GM18505 (cell line): ENCODE measurements around the gene RBM38.

Experiments
- ATAC-seq: cut with Tn5 transposase; IDR thresholded peaks from one replicate; pipeline ENCODE4 v1.9.1; 2021; ENCODE audit not compliant: unreplicated experiment
- POLR2A ChIP-seq: IDR thresholded peaks from 4 replicates; pipeline ENCODE4 v1.6.1; 2011; ENCODE audit warnings: borderline replicate concordance; ENCODE audit not compliant: insufficient read depth, insufficient read length; ENCODE audit errors: extremely low read depth

Gene RBM38

GRCh38 chr20:57389695-57390603, 1.2 kb upstream of the RBM38 start:
- ATAC-seq, result no peak
- peak; percentile 69 for TF ChIP-seq POLR2A

DNA sequence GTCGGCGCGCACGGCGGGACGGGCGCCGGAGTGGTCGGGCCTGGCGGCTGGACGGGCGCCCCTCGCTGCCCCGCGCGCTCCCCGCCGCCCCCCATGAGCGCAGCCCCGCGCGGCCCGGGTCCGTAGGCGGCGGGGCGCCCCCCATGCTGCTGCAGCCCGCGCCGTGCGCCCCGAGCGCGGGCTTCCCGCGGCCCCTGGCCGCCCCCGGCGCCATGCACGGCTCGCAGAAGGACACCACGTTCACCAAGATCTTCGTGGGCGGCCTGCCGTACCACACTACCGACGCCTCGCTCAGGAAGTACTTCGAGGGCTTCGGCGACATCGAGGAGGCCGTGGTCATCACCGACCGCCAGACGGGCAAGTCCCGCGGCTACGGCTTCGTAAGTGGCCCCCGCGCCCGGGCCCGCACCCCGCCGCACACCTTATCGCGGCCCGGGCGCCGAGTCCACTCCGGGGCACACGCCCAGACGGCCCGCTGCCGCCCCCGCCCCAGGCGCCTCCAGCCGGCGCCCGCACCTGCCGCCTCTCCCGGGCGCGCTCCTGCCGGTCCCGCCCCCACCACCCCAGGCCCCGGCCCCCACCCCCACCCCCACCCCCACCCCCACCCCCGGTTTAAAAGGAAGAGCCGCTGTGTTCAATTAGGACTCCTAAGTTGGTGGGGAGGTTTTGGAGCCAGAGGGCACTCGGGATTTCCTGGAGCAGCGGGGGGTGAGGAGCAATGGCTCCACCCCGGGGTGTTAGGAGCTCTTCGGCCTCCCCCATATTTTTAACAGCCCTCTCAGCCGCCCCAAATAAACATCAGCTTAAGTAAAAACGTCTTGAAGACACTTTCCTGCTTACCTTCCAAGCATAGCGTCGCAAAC, 474 bp downstream of the RBM38 start:
- TF ChIP-seq POLR2A, result peak; percentile 87
- ATAC-seq, result peak; percentile 6

DNA sequence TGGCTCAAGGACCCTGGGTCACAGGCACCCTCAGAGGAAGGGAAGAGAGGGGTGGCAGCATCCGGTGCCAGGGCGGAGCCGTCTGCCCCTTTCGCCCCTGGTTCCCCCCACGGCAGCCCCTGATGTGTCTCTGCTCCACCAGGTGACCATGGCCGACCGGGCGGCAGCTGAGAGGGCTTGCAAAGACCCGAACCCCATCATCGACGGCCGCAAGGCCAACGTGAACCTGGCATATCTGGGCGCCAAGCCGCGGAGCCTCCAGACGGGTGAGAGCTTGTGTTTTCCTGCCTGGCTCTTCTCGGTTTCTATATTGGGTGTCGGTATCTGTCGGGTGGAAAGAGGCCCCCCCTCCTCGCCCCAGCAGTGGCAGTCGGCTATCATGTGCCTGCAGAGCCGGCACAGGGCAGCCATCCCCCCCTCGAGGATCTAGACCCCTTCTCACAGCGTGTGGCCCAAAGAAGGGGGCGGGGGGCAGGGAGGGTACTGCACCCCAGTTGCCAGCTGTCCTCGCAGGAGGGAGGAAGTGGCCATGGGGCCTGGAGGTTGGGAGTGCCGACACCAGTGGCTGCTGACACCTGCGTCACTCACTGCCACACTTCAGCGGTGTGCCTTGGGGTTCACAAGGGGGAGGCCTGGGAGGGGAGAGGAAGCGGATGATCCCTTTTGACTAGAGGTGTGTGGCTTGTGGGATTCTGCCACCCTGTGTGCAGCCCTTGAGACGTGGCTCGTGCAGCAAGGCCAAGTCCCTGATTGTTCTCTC, 1.5 kb downstream of the RBM38 start:
- ATAC-seq, result no peak
- TF ChIP-seq POLR2A, result no peak

DNA sequence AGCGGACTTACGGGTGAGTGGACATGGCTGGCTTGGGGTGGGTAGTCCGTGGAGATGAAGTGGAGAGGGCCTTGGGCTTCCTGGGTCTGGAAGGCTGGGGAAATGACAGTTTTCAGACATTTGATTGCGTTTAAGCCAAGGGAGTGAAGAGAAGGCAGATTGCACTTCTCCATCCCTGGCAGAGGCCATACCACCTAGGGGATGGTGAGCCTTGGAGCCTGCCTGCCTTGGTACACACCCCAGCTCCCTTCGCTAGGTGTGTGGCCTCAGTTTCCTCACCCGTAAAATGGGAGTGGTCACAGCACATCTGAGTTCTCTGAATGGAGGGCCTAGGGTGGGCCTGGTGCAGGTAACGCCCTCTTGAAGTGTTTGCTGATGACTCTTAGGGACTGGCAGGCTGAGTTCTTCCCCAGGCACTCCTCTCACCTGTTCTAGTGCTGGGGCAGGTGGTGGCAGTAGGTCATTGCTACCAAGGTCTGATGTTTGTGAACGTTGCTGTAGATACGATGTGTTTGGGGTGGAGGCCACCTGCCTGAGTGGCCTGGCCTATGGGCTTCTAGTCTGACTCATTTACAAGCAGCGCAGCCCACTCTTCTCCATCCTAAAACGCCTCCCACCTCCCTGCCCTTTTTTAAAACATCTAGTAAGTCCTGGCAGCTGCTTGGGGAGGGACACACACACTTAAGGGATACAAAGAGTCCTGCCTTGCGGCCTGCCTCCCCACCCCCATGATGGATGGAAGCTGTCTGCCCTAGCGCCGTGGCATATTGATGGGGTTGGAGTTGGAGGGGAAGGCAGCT, 2.3 kb downstream of the RBM38 start:
- no peak for TF ChIP-seq POLR2A
- ATAC-seq, result no peak

DNA sequence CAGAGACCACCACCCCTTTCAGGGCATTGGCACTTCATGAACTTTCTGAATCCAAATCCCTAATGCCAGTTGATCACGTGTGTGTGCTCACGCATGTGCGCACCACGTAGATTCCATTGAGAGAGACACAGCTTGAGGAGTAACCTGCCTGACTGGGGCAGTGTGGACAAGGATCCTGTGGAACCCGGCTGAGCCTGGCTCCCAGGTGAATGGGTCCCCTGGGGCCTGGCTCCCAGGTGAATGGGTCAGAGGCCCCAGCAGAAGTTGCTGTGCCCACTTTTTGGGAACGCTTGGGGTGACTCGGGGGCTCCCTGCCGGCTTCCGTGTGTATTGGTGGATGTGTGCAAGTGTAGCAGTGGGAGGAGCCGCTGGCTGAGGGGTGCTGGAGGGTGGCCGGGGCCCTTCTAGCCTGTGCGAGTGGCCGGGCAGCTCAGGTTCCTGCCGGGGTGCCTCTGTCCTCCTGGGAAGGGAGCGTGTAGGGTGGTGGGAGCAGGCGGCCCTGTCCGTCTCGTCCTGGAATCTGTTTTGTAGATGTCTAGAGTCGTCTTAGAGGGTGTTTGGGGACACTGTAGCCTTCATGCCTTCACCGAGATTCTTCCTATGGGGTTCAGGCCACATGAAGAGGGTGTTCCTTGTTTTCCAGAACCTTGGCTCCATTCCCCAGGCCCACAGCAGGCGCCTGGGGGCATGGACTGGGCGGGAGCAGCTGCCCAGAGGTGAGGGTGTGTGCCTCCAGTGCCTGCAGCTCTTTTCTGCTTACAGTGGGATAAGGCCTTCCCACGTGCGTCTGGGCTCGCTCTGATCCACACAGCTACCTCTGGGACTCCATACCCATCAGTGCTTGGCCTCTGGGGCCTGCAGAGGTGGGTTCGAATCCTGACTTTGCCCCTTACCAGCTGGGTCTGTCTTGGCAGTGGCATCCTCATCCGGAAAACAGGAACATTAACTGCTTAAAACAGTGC, 3.2 kb downstream of the RBM38 start:
- no peak for TF ChIP-seq POLR2A
- ATAC-seq, result no peak

DNA sequence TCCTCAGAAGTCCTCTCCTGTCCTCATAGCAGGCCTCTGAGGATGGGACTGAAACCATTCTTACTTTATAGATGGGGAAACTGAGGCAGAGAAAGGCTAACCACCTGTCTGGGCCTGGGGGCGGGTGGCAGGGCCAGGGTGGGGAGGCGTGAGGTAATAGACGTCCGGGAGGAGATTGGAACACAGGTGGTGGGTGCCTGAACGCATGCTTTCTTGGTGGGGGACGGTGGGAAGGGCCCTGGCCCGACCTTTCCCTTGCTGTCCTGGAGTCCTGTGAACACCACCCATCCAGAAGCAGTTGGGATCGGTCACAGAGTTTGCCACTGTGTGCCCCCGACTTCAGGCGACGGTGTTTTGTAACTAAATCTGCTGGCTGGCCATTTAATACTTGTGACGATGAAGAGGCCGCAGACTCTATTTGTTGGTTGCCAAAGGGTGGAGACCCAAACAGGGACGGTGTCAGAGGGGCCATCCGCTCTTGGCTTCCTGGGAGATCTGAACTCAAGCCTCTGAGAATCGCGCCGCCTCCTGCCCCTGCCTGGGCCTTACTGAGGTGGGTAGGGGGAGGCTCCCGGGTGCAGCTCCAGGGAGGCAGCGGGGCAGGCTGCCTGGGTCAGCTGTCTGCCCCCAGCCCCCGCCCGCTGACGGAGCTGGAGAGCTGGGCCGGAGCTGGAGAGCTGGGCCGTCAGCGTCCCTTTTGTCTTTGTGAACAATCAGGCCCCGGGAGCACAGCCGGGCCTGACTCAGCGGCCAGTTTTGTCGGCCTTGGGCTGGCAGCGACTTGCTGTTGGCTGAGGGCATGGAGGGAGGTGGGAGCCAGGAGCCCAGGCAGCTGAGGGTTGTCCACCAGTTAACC, 4.1 kb downstream of the RBM38 start:
- TF ChIP-seq POLR2A, result no peak
- no peak for ATAC-seq

GRCh38 chr20:57396212-57396983, 5.2 kb downstream of the RBM38 start:
- no peak for ATAC-seq
- TF ChIP-seq POLR2A, result no peak

DNA sequence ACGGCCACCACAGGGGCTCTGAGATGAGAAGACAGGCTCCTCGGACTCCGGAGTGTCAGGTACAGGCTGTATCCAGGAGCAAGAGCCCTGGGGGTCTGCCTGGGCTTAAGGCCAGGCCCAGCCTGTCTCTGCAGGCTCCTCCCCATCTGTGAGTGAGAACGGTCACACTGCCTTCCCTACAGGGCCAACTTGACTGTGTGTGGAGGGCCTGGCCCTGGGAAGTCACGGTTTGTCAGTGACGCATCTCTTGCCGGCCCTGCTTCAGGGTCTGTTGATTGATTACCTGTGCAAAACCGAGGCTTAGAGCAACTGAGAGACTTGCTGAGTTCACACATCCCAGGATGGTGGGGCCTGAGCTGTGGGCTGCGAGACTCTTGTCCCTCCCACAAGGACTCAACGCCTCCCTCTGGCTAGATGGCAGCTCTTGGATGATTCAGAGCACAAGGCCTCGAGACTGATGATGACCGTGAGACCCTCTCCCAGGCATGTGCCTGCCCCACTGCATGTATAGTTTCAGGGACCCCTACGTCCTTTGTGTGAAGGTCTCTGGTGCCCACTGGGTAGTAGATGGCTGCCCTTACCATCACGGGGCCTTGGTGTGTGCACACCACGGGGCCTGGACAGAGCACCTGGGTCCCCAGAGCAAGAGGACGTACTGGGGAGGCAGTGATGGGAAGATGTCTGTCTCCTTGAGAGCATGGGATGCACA, 5.9 kb downstream of the RBM38 start:
- no peak for ATAC-seq
- TF ChIP-seq POLR2A, result no peak

- no peak for TF ChIP-seq POLR2A
- peak; percentile 4 for ATAC-seq
These were observed 6.5 kb downstream of the RBM38 start for GRCh38 chr20:57397693-57398108.
